ENCODE results near the gene XRCC2.

DNA sequence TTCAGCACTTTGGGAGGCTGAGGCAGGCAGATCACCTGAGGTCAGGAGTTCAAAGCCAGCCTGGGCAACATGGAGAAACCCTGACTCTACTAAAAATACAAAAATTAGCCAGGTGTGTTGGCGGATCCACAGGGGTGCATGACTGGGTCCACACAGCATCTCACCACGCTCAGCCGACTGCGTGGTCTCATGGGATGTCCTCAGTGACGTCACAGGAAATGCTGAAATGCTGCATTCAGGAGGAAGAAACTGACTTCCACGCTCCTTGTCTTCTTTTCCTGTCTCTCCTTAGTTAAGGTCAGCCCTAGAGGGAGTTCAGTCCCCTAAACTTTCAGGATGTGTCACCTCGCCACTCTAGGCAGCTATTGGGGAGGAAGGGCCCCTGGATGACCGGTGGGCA lies 42.9 kb downstream of the XRCC2 start:
- TF ChIP-seq, protein P1, sequence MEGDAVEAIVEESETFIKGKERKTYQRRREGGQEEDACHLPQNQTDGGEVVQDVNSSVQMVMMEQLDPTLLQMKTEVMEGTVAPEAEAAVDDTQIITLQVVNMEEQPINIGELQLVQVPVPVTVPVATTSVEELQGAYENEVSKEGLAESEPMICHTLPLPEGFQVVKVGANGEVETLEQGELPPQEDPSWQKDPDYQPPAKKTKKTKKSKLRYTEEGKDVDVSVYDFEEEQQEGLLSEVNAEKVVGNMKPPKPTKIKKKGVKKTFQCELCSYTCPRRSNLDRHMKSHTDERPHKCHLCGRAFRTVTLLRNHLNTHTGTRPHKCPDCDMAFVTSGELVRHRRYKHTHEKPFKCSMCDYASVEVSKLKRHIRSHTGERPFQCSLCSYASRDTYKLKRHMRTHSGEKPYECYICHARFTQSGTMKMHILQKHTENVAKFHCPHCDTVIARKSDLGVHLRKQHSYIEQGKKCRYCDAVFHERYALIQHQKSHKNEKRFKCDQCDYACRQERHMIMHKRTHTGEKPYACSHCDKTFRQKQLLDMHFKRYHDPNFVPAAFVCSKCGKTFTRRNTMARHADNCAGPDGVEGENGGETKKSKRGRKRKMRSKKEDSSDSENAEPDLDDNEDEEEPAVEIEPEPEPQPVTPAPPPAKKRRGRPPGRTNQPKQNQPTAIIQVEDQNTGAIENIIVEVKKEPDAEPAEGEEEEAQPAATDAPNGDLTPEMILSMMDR (conservative IDR thresholded peaks at IDR 0.05; ENCODE audit: low read depth, low read length), result no peak
- no peak for TF ChIP-seq EZH2 (IDR thresholded peaks at IDR 0.05; ENCODE audit: borderline replicate concordance, low read depth, low read length, poor library complexity, severe bottlenecking)
